HEK293 (cell line): ENCODE results near the gene PLCL1.

ENCODE experiments used
- CTCF ChIA-PET: fragments of 350-600 bp; formaldehyde crosslinking; extraction: SDS; loops from one replicate; lab custom pipeline; 2021; ENCODE audit warnings: antibody characterized with exemption; lab: Yijun Ruan, JAX
- POLR2A ChIA-PET: fragments of 300-600 bp; formaldehyde crosslinking; extraction: SDS; loops from one replicate; lab custom pipeline; 2020; ENCODE audit warnings: antibody characterized with exemption, inconsistent platforms; lab: Yijun Ruan, JAX
- H3K27ac ChIP-seq: fragments of 200-500 bp; sonication (Bioruptor generic); 2 replicates; pipeline ENCODE4 v1.5.1; 2014; ENCODE audit warnings: low read depth, low read length, control low read depth, inconsistent platforms; ENCODE audit errors: extremely low read depth
- H3K36me3 ChIP-seq, 2 experiments: fragments of 200-500 bp in 1 of 2; sonication (Bioruptor generic) in 1 of 2; 1 replicate in 1 of 2; 2 replicates in 1 of 2; pipeline ENCODE4 v1.5.1; 2014 to 2017; ENCODE audit warnings: inconsistent platforms in 2 of 2, low read length in 2 of 2; ENCODE audit not compliant: control insufficient read depth in 2 of 2, insufficient read depth in 1 of 2
- H3K4me1 ChIP-seq: fragments of 200-500 bp; sonication (Bioruptor generic); 2 replicates; pipeline ENCODE4 v1.5.1; 2014; ENCODE audit warnings: mild to moderate bottlenecking, low read length, inconsistent platforms; ENCODE audit not compliant: control insufficient read depth, insufficient read depth
- H3K4me3 ChIP-seq: 2 replicates; pipeline ENCODE4 v1.5.1; 2011; ENCODE audit warnings: low read depth, mild to moderate bottlenecking, control low read depth, low read length, moderate library complexity
- H3K9me3 ChIP-seq: fragments of 200-500 bp; sonication (Bioruptor generic); 2 replicates; pipeline ENCODE4 v1.5.1; 2014; ENCODE audit warnings: low read depth, low read length, inconsistent platforms; ENCODE audit not compliant: control insufficient read depth, insufficient read depth
- BCL6B ChIP-seq: fragments of 450-650 bp; formaldehyde crosslinking; IDR thresholded peaks from 2 replicates; pipeline ENCODE4 v1.5.1; 2017; ENCODE audit warnings: missing biosample characterization, missing genetic modification characterization
- GLI2 ChIP-seq: fragments of 450-650 bp; formaldehyde crosslinking; IDR thresholded peaks from 2 replicates; pipeline ENCODE4; 2017; ENCODE audit warnings: missing biosample characterization, missing genetic modification characterization, low read depth, borderline replicate concordance
- GLIS2 ChIP-seq: fragments of 450-650 bp; formaldehyde crosslinking; IDR thresholded peaks from 2 replicates; pipeline ENCODE4 v1.5.1; 2016; ENCODE audit warnings: missing biosample characterization, missing genetic modification characterization
- MYNN ChIP-seq: fragments of 450-650 bp; formaldehyde crosslinking; IDR thresholded peaks from 2 replicates; pipeline ENCODE4 v1.5.1; 2016; ENCODE audit warnings: missing biosample characterization, missing genetic modification characterization, borderline replicate concordance
- MZF1 ChIP-seq: fragments of 450-650 bp; formaldehyde crosslinking; IDR thresholded peaks from 2 replicates; pipeline ENCODE4 v1.5.1; 2017; ENCODE audit warnings: missing biosample characterization, missing genetic modification characterization, borderline replicate concordance
- RBAK ChIP-seq: fragments of 450-650 bp; formaldehyde crosslinking; IDR thresholded peaks from 2 replicates; pipeline ENCODE4 v1.5.1; 2016; ENCODE audit warnings: missing biosample characterization, missing genetic modification characterization
- SALL2 ChIP-seq: fragments of 450-650 bp; formaldehyde crosslinking; IDR thresholded peaks from 2 replicates; pipeline ENCODE4 v1.5.0; 2017; ENCODE audit warnings: missing biosample characterization, mild to moderate bottlenecking, missing genetic modification characterization, borderline replicate concordance
- ZBTB44 ChIP-seq: fragments of 450-650 bp; IDR thresholded peaks from 2 replicates; pipeline ENCODE4 v1.5.1; 2018; ENCODE audit warnings: missing biosample characterization, mild to moderate bottlenecking, missing genetic modification characterization
- ZBTB7A ChIP-seq: fragments of 450-650 bp; formaldehyde crosslinking; IDR thresholded peaks from 2 replicates; pipeline ENCODE4 v1.5.1; 2016; ENCODE audit warnings: low read depth, missing biosample characterization, missing genetic modification characterization
- ZEB2 ChIP-seq: fragments of 450-650 bp; formaldehyde crosslinking; IDR thresholded peaks from 2 replicates; pipeline ENCODE4 v1.5.1; 2016; ENCODE audit warnings: missing biosample characterization, missing genetic modification characterization
- ZIC2 ChIP-seq: fragments of 450-650 bp; formaldehyde crosslinking; IDR thresholded peaks from 2 replicates; pipeline ENCODE4 v1.5.1; 2016; ENCODE audit warnings: missing biosample characterization, missing genetic modification characterization
- ZNF112 ChIP-seq: fragments of 450-650 bp; formaldehyde crosslinking; IDR thresholded peaks from 2 replicates; pipeline ENCODE4 v1.5.0; 2017; ENCODE audit warnings: missing biosample characterization, missing genetic modification characterization
- ZNF16 ChIP-seq: fragments of 450-650 bp; formaldehyde crosslinking; IDR thresholded peaks from 2 replicates; pipeline ENCODE4 v1.5.1; 2016; ENCODE audit warnings: low read depth, missing biosample characterization, missing genetic modification characterization
- ZNF175 ChIP-seq: fragments of 450-650 bp; formaldehyde crosslinking; IDR thresholded peaks from 2 replicates; pipeline ENCODE4 v1.5.1; 2016; ENCODE audit warnings: missing biosample characterization, missing genetic modification characterization
- ZNF221 ChIP-seq: fragments of 450-650 bp; formaldehyde crosslinking; IDR thresholded peaks from 2 replicates; pipeline ENCODE4 v1.5.1; 2017; ENCODE audit warnings: missing biosample characterization, missing genetic modification characterization, borderline replicate concordance
- ZNF24 ChIP-seq: fragments of 450-650 bp; formaldehyde crosslinking; IDR thresholded peaks from 2 replicates; pipeline ENCODE4 v1.5.1; 2016; ENCODE audit warnings: missing biosample characterization, missing genetic modification characterization
- ZNF266 ChIP-seq: fragments of 450-650 bp; formaldehyde crosslinking; IDR thresholded peaks from 2 replicates; pipeline ENCODE4 v1.5.1; 2016; ENCODE audit warnings: missing biosample characterization, missing genetic modification characterization, low read depth
- ZNF292 ChIP-seq: fragments of 450-650 bp; formaldehyde crosslinking; IDR thresholded peaks from 2 replicates; pipeline ENCODE4 v1.5.1; 2016; ENCODE audit warnings: low read depth, missing biosample characterization, missing genetic modification characterization, borderline replicate concordance
- ZNF324 ChIP-seq: fragments of 450-650 bp; formaldehyde crosslinking; IDR thresholded peaks from 2 replicates; pipeline ENCODE4 v1.5.1; 2016; ENCODE audit warnings: missing biosample characterization, missing genetic modification characterization
- ZNF350 ChIP-seq: fragments of 450-650 bp; formaldehyde crosslinking; IDR thresholded peaks from 2 replicates; pipeline ENCODE4 v1.5.0; 2017; ENCODE audit warnings: missing biosample characterization, mild to moderate bottlenecking, missing genetic modification characterization
- ZNF362 ChIP-seq: fragments of 450-650 bp; formaldehyde crosslinking; IDR thresholded peaks from 2 replicates; pipeline ENCODE4 v1.5.1; 2016; ENCODE audit warnings: missing biosample characterization, missing genetic modification characterization
- ZNF394 ChIP-seq: fragments of 450-650 bp; formaldehyde crosslinking; IDR thresholded peaks from 2 replicates; pipeline ENCODE4 v1.5.1; 2016; ENCODE audit warnings: missing biosample characterization, missing genetic modification characterization, mild to moderate bottlenecking, moderate library complexity, borderline replicate concordance
- ZNF513 ChIP-seq: fragments of 450-650 bp; IDR thresholded peaks from 2 replicates; pipeline ENCODE4 v1.5.1; 2018; ENCODE audit warnings: missing biosample characterization, missing genetic modification characterization
- ZNF560 ChIP-seq: fragments of 450-650 bp; formaldehyde crosslinking; IDR thresholded peaks from 2 replicates; pipeline ENCODE4 v1.5.1; 2017; ENCODE audit warnings: missing biosample characterization, missing genetic modification characterization, borderline replicate concordance
- ZNF600 ChIP-seq: fragments of 450-650 bp; formaldehyde crosslinking; IDR thresholded peaks from 2 replicates; pipeline ENCODE4 v1.5.1; 2016; ENCODE audit warnings: missing biosample characterization, missing genetic modification characterization
- ZNF626 ChIP-seq: fragments of 450-650 bp; sonication (Bioruptor Pico); formaldehyde crosslinking; IDR thresholded peaks from 2 replicates; pipeline ENCODE4 v1.5.1; 2018; ENCODE audit warnings: missing biosample characterization, missing genetic modification characterization, inconsistent platforms
- ZNF707 ChIP-seq: fragments of 450-650 bp; formaldehyde crosslinking; IDR thresholded peaks from 2 replicates; pipeline ENCODE4 v1.5.1; 2016; ENCODE audit warnings: missing biosample characterization, missing genetic modification characterization
- ZNF747 ChIP-seq: fragments of 450-650 bp; formaldehyde crosslinking; IDR thresholded peaks from 2 replicates; pipeline ENCODE4 v1.5.1; 2016; ENCODE audit warnings: missing biosample characterization, missing genetic modification characterization
- ZNF785 ChIP-seq: fragments of 450-650 bp; formaldehyde crosslinking; IDR thresholded peaks from 2 replicates; pipeline ENCODE4 v1.5.1; 2016; ENCODE audit warnings: missing biosample characterization, missing genetic modification characterization
- ZNF791 ChIP-seq: fragments of 450-650 bp; formaldehyde crosslinking; IDR thresholded peaks from 2 replicates; pipeline ENCODE4 v1.5.1; 2016; ENCODE audit warnings: missing biosample characterization, missing genetic modification characterization
- ZSCAN30 ChIP-seq: fragments of 450-650 bp; IDR thresholded peaks from 2 replicates; pipeline ENCODE4 v1.5.1; 2018; ENCODE audit warnings: missing biosample characterization, mild to moderate bottlenecking, missing genetic modification characterization, moderate library complexity
- ZSCAN4 ChIP-seq: fragments of 450-650 bp; formaldehyde crosslinking; IDR thresholded peaks from 2 replicates; pipeline ENCODE4 v1.5.1; 2017; ENCODE audit warnings: missing biosample characterization, missing genetic modification characterization

The PLCL1 gene

GRCh38 chr2:198186257-198186656 lies 381.9 kb downstream of the PLCL1 start:
- ChIA-PET CTCF (interaction anchor here (0.6 to 0.7 kb wide), 2 partner anchors 36 to 996 kb away, joined by 3 read pairs; no protein-coding TSS in a partner anchor), POLR2A (no interaction called here)
- Histone ChIP-seq H3K4me3 (no peak overlapping the region), H3K9me3 (no peaks in the 10 kb centered on the region), H3K27ac (no peak overlapping the region), H3K4me1 (peaks cover 3% of the 10 kb centered on the region; the same call in 1 of the 2 replicates), H3K36me3 (no peaks in the 10 kb centered on the region)
- TF ChIP-seq ZNF785 (tag by site-specific recombination) (no peak), RBAK (no peak), ZBTB44 (tag by site-specific recombination) (no peak), ZIC2 (tag by site-specific recombination) (no peak), ZNF747 (tag by site-specific recombination) (no peak), GLIS2 (no peak), ZNF791 (no peak), SALL2 (tag by site-specific recombination) (no peak), ZNF600 (no peak), ZNF362 (tag by site-specific recombination) (no peak), ZBTB7A (tag by site-specific recombination) (no peak), ZSCAN4 (tag by site-specific recombination) (no peak), ZNF175 (no peak), GLI2 (no peak), ZNF560 (tag by site-specific recombination) (no peak), ZNF324 (tag by site-specific recombination) (no peak), ZNF626 (tag by site-specific recombination) (no peak), ZNF266 (tag by site-specific recombination) (no peak)
- TF ChIP-seq, all 188 proteins: peak for 0

DNA sequence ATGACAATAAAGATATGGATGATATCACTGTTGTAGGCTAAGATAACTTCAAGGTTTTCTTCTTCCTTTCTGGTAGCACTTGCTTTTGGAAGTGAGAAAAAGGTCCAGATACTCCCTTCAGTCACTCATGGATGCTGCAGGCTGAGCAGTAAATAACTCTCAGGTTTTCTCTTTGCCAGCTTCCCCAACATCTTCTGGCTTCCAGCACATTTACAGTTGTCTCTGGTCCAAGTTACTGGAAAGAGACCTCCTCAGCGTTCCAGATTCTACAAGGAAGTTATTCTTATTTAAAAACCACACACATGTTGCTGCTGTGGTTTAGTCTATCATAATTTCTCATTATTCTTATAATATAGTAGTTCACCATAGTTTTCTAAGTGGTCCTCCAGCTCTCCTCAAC lies 383.4 kb downstream of the PLCL1 start:
- H3K4me1 ChIP-seq, result peaks cover 3% of the 10 kb centered on the region; the same call in 1 of the 2 replicates
- ChIA-PET CTCF (no interaction called here), POLR2A (no interaction called here)
- TF ChIP-seq SALL2 (tag by site-specific recombination), result no peak
- no peak for TF ChIP-seq ZNF292 (tag by site-specific recombination)
- no peak for TF ChIP-seq ZNF221 (tag by site-specific recombination)
- no peak for TF ChIP-seq ZSCAN30 (tag by site-specific recombination)
- no peak for TF ChIP-seq ZNF707 (tag by site-specific recombination)
- TF ChIP-seq BCL6B (tag by site-specific recombination), result no peak
- no peak for TF ChIP-seq ZEB2 (tag by site-specific recombination)
- no peak for TF ChIP-seq ZNF112 (tag by site-specific recombination)
- no peak for TF ChIP-seq MYNN (tag by site-specific recombination)
- TF ChIP-seq ZNF350 (tag by site-specific recombination), result no peak
- no peak for TF ChIP-seq MZF1 (tag by site-specific recombination)
- no peak for TF ChIP-seq ZNF16
- TF ChIP-seq ZNF394 (tag by site-specific recombination), result no peak
- no peak for TF ChIP-seq ZNF513 (tag by site-specific recombination)
- TF ChIP-seq ZNF24 (tag by site-specific recombination), result no peak

More for the DNA sequence above, 383.4 kb downstream of the PLCL1 start:
- Histone ChIP-seq H3K9me3 (no peaks in the 10 kb centered on the region), H3K4me3 (no peak overlapping the region), H3K36me3 (no peaks in the 10 kb centered on the region), H3K27ac (no peak overlapping the region)
